Measurements from ENCODE around the gene SLC66A2. TPM values are rescaled to one million over a fixed set of nuclear protein-coding genes. Genes with fewer than 3 reads are reported as not detected.

The SLC66A2 gene
- total and polyA plus RNA-seq, 2 of the 13 experiments (the other 11 are each of a cell fraction or from before 2014, with no cell fraction given), result 33.5 to 41.9 TPM

- no peak overlapping the region for H3K9ac ChIP-seq (ENCODE audit: insufficient read depth, low read depth, low read length)
- intact Hi-C loops (cut with micrococcal nuclease; ENCODE audit: unreplicated experiment) (no loop called here), in situ Hi-C loops (cut with HindIII; ENCODE audit: extremely low pct_ligation_motif_present, low pct_unique_long_range_greater_than_20kb) (no loop called here)
- DNase-seq (ENCODE audit: low spot score), result no peak
- peaks cover 29% of the 10 kb centered on the region for H3K4me1 ChIP-seq (ENCODE audit: insufficient read depth, low read length)
- H3K36me3 ChIP-seq (replicated peaks in 1 of 2; ENCODE audit: control insufficient read depth in 1 of 2, insufficient read depth in 2 of 2, low read length in 2 of 2), result no peaks in the 10 kb centered on the region
- POLR2A ChIA-PET, result interaction anchor here (1.1 to 1.3 kb wide), 2 partner anchors 20 to 79 kb away, joined by 3 to 4 read pairs; no protein-coding TSS in a partner anchor
- no TSS peak for BruUV-seq (replicated peaks)
- WGBS (ENCODE audit: low lambda C conversion rate), result 89% methylated on average over 5 of the region's 5 CpGs
- no peaks in the 10 kb centered on the region for H3K9me3 ChIP-seq (ENCODE audit: low read length)
- ATAC-seq, result no peak
- FAIRE-seq, result no peak
- H3K79me2 ChIP-seq (ENCODE audit: insufficient read depth, low read length), result peaks cover 11% of the 10 kb centered on the region
- H4K20me1 ChIP-seq (ENCODE audit: insufficient read depth, low read length), result peaks cover 4% of the 10 kb centered on the region; the same call in 1 of the 2 replicates
- H3K27me3 ChIP-seq (ENCODE audit: control insufficient read depth in 1 of 2, insufficient read depth in 2 of 2, low read length in 2 of 2), result no peaks in the 10 kb centered on the region; a peak in 1 of 5 replicates
- no peak overlapping the region for H2AFZ ChIP-seq (ENCODE audit: low read length)
- CTCF ChIA-PET (ENCODE audit: low intra/inter-chr PET ratio, low total read pairs), result no interaction called here
- H3K4me3 ChIP-seq (replicated peaks in 1 of 3; ENCODE audit: insufficient read depth in 1 of 3, low read depth in 2 of 3, low read length in 3 of 3), result no peak overlapping the region
- no peak overlapping the region for H3K4me2 ChIP-seq (ENCODE audit: low read depth, low read length)
- no peak for TF ChIP-seq GPN1 (CRISPR knock-in tag; IDR thresholded peaks at IDR 0.05; ENCODE audit: borderline replicate concordance)
- TF ChIP-seq PTBP1 (IDR thresholded peaks at IDR 0.05; ENCODE audit: low read depth, low read length, poor library complexity, severe bottlenecking), result no peak
- no peak for TF ChIP-seq ZNF567 (CRISPR knock-in tag; IDR thresholded peaks at IDR 0.05; ENCODE audit: borderline replicate concordance)
- TF ChIP-seq USF2 (IDR thresholded peaks at IDR 0.05; ENCODE audit: low read depth, low read length), result peak; percentile 32; the same call in 1 of the 2 replicates
- TF ChIP-seq USF2 (CRISPR knock-in tag; IDR thresholded peaks at IDR 0.05; ENCODE audit: borderline replicate concordance), result no peak
- TF ChIP-seq ZNF121 (CRISPR knock-in tag; IDR thresholded peaks at IDR 0.05), result 0 out of 2 replicates have a peak, but pooled peaks have one; percentile 43
- TF ChIP-seq ZBTB10 (CRISPR knock-in tag; IDR thresholded peaks at IDR 0.05; ENCODE audit: borderline replicate concordance), result no peak
- no peak for TF ChIP-seq ZNF879 (CRISPR knock-in tag; IDR thresholded peaks at IDR 0.05)
- TF ChIP-seq NCOA2 (CRISPR knock-in tag; IDR thresholded peaks at IDR 0.05), result no peak
- H3K27ac ChIP-seq (ENCODE audit: extremely low read length, insufficient read depth, low read length), result no peak overlapping the region
Measured at GRCh38 chr18:79954791-79955190, 3.3 kb upstream of the SLC66A2 start.
